Head of caudate nucleus (tissue), 42 donors: ENCODE results near the gene SMAP1.

Source experiments
- DNase-seq, 42 donors: peaks; one replicate each; pipeline versions ENCODE4 v3.0.0 to v3.0.0-alpha.2; 2020 to 2021; ENCODE audit warnings: mixed read lengths in 7 of 42
- intact Hi-C: fragments of 100-400 bp; cut with DNase I; formaldehyde crosslinking; loops from one replicate; pipeline ENCODE4 v1.15.0; 2022

SMAP1 gene

DNA sequence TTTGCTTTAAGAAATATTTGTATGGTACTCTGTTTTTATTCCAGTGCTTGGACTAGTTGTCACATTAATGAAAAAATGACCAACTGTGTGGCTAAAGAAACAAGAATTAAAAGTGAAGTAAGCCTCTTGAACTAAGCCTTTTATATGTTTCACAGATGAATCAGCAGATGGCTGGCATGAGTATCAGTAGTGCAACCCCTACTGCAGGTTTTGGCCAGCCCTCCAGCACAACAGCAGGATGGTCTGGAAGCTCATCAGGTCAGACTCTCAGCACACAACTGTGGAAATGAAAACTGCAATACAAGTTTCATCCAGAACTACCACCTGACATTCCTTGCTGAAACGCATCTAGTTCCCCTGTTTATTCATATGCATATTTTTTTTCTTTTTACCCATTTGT, 192.4 kb downstream of the SMAP1 start:
- intact Hi-C loops: no loop called here
- DNase-seq: no peak

- intact Hi-C loops: no loop called here
- DNase-seq: no peak
Measured at GRCh38 chr6:70860920-70861319, 193.2 kb downstream of the SMAP1 start.

- intact Hi-C loops: no loop called here
- no peak for DNase-seq
Measured at GRCh38 chr6:70863343-70863742, 195.7 kb downstream of the SMAP1 start.

DNA sequence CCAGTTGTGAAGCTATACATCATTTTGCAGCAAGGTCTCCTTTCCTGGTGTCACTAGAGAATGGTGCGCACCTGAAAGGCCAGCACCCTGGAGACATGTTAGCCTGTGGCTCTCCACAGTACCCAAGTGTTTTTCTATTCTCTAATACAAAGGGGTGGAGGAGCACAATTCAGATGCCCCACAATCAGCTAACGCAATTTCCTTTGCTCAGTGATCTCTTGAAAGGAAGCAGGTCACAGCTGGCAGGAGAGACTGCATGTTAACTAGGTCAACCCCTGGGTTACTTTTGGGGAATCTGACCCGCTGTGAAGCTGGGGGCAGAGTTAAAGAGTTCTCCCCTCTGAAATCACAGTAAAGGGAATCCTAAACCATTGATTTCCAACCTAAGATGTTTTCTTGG, 196.7 kb downstream of the SMAP1 start:
- no peak for DNase-seq
- intact Hi-C loops: no loop called here

GRCh38 chr6:70872469-70872868, 204.8 kb downstream of the SMAP1 start:
- intact Hi-C loops: no loop called here
- no peak for DNase-seq

GRCh38 chr6:70874181-70874913, 206.7 kb downstream of the SMAP1 start:
- intact Hi-C loops: no loop called here
- DNase-seq: no peak

- intact Hi-C loops: no loop called here
- DNase-seq: no peak
Measured at GRCh38 chr6:70879496-70879895, 211.8 kb downstream of the SMAP1 start.

DNA sequence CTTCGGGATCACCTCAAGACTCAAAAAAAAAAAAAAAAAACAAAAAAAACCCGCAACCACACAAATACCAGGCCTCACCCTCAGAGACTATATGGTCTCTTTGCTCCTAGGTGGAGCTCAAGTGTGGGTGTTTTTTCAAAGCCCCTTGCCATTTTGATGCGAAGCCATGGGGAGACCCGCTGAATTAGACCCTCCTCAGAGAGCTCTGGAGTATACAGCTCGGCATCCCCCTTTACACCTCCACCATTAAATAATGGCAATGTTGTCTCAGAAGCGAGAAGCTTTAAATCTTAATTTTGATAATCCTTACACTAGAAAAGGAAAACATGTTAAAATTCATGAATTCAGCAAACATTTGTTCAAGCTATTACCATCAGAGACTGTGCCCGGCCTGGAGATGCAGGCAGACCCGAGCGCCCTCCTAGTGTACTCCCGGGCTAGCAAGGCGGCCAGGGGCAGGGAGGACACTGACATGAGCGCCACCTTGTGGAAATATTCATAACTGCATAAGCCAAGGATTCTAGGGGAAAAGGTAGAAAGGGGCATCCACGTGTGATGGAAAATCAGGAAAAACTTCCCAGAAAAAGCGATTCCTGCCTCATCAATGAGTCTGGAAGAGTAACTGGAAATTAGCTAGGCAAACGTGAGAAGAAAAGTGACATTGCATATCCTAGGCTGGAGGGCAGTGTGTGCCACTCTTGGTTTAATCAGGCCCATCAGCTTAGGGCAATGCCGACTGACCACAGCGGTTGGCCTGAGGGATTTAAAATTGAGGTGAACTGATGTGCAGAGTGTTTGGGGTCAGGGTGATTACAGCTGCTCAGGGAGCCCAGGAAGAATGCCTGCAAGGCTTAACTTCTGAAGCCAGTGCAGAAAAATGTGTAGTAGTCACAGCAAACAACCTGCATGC, 216.6 kb downstream of the SMAP1 start:
- peak in 41 of 42 donors; percentile 12 to 88 (median 66) for DNase-seq
- intact Hi-C loops: loop anchor here (5.0 kb wide), 1 partner anchor 177 kb away; no protein-coding TSS in a partner anchor

GRCh38 chr6:70886071-70886470, 218.4 kb downstream of the SMAP1 start:
- intact Hi-C loops: no loop called here

DNA sequence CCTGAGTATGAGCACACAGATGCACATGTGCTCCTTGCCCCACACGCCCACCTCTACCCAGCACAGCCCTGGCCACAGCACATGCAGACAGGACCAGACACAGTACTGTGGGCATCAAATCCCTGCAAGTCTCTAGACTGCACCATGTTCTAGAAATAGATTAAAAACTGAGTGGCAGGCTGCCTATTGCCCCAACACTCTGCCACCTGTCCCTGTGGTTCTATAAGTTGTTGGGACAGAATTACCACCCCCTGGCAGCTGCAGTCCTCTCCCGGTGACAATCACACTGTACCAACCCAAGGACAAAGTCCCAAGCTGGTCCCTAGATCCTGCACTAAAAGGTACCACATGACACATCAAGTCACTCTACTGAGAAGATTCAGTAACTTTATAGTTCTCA, 219.0 kb downstream of the SMAP1 start:
- intact Hi-C loops: no loop called here
- no peak for DNase-seq

More at GRCh38 chr6:70886071-70886470, 218.4 kb downstream of the SMAP1 start:
- no peak for DNase-seq

GRCh38 chr6:70889270-70889669, 221.6 kb downstream of the SMAP1 start:
- intact Hi-C loops: no loop called here
- peak in 1 of 42 donors; percentile 11 for DNase-seq

- DNase-seq: no peak
- intact Hi-C loops: no loop called here
Measured at GRCh38 chr6:70894001-70894400, 226.3 kb downstream of the SMAP1 start.

DNA sequence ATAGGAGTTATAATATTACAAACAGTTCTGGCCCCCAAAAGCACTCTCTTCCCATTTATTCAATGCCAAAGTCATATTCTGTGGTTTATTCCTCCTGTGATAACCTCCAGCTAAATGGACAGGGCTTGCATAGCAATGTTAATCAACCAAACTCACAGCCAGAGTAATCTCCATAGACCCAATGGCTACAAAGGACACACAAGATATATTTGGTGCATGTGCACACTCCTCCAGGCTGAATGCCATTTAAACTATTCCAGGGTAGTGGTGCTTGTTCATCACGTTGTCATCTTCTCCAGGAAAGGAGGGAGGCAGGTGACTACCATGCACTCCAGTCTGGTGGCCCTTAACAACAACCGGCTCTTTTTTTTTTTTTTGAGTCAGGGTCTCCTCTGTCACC, 232.4 kb downstream of the SMAP1 start:
- intact Hi-C loops: no loop called here

DNA sequence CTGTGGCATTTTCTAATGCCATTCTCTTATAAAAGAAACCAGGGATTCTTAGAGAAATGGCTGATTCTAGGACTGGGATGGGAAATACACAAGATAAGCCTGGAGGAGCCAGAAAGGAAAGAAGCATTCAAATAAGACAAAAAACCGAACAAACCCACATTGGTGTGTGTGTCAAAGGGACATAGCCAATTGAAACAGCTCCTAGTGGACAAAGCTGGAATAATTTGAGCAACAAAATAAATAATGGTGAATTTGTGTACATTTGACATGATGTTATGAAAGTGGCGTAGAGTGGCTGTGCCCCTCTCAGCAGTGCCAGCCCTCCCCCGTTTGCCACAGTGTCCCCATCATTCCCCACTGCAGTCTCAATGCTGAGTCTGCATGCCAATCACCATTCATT, 233.6 kb downstream of the SMAP1 start:
- intact Hi-C loops: no loop called here
- no peak for DNase-seq

More for the DNA sequence above, 232.4 kb downstream of the SMAP1 start:
- DNase-seq: no peak

DNA sequence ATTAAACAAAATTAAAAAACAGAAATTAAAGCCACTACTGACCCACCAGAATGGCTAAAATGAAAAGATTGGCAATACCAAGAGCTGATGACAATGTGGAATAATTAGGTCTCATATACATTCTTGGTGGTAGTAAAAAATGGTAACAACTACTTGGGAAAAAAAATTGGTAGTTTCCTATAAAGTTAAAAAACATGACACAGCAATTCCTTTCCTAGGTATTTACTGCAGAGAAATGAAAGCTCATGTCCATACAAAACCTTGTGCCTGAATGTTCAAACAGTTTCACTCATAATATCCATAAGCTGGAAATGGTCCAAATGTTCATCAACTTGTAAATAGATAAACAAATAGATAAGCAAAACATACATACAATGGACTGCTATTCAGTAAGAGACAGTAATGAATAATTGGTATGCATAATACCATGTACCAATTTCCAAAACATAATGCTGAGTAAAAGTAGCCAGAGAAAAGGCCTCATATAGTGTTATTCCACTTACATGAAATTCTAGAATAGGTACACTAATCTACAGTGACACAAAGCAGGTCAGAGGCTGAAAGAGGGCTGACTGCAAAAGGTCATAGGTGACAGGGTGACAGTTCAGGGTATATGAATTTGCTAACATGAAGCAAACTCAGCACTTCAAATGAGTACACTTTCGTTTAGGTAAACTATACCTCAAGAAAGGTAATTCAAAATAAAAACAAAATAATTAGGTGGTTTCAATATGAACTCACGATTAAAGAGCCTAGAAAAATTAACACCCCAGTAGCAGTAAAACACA, 236.2 kb downstream of the SMAP1 start:
- no peak for DNase-seq
- intact Hi-C loops: no loop called here

DNA sequence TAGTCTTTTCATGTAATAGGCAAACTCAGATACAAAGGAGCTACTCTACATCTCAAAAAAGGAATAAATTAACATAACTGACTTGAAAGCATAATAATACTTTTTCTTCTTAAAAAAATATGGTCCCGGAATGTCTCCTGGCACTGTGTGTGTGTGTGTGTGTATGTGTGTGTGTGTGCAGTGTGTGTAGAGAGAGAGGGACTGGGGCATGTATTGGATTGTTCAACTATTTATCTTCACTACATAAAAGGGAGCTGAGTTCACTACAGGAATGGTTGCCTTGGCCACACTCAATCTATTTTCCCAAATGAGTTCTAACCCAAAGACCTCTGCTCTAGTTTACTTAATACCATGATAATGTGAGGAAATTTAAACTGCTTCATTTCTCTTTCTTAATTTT, 238.1 kb downstream of the SMAP1 start:
- DNase-seq: no peak
- intact Hi-C loops: no loop called here
